ENCODE results near the gene NADK2.
A peak's percentile ranks its signal among the peaks of the same experiment; 100 is the strongest.
"Not testable (repeated sequence)": the region's sequence is repeated elsewhere in the genome, so short reads cannot be mapped to it uniquely, and the experiment has no call there.

NADK2 gene

GRCh38 chr5:36241631-36242533 lies at the start of gene NADK2:
Gene NADK2 (minus strand): TSS chr5:36241925. CDS start chr5:36241798, 127 bp downstream.
- DNase-seq (ENCODE audit: low read depth): peak; percentile 96

GRCh38 chr5:36285837-36286615 lies 44.3 kb upstream of the NADK2 start:
- no peak for DNase-seq (ENCODE audit: low read depth)

GRCh38 chr5:36283775-36284174 lies 42.0 kb upstream of the NADK2 start:
- DNase-seq (ENCODE audit: low read depth): not testable (repeated sequence)

- no peak for DNase-seq (ENCODE audit: low read depth)
Observed at GRCh38 chr5:36281626-36282025, 39.9 kb upstream of the NADK2 start.

GRCh38 chr5:36279054-36279698 lies 37.5 kb upstream of the NADK2 start:
- no peak for DNase-seq (ENCODE audit: low read depth)

- no peak for DNase-seq (ENCODE audit: low read depth)
Observed at GRCh38 chr5:36277521-36278176, 35.9 kb upstream of the NADK2 start.

- DNase-seq (ENCODE audit: low read depth): no peak
Observed at GRCh38 chr5:36276864-36277263, 35.1 kb upstream of the NADK2 start.

GRCh38 chr5:36273809-36274526 lies 32.2 kb upstream of the NADK2 start:
- no peak for DNase-seq (ENCODE audit: low read depth)

- DNase-seq (ENCODE audit: low read depth): no peak
Observed at GRCh38 chr5:36272136-36272690, 30.5 kb upstream of the NADK2 start.

- DNase-seq (ENCODE audit: low read depth): no peak
Observed at GRCh38 chr5:36270876-36271575, 29.3 kb upstream of the NADK2 start.

- DNase-seq (ENCODE audit: low read depth): no peak
Observed at GRCh38 chr5:36270175-36270574, 28.4 kb upstream of the NADK2 start.

GRCh38 chr5:36269478-36269877 lies 27.8 kb upstream of the NADK2 start:
- no peak for DNase-seq (ENCODE audit: low read depth)

- no peak for DNase-seq (ENCODE audit: low read depth)
Observed at GRCh38 chr5:36267905-36268304, 26.2 kb upstream of the NADK2 start.

- no peak for DNase-seq (ENCODE audit: low read depth)
Observed at GRCh38 chr5:36264202-36264760, 22.6 kb upstream of the NADK2 start.

GRCh38 chr5:36261186-36261585 lies 19.5 kb upstream of the NADK2 start:
- no peak for DNase-seq (ENCODE audit: low read depth)

GRCh38 chr5:36253575-36253974 lies 11.8 kb upstream of the NADK2 start:
- no peak for DNase-seq (ENCODE audit: low read depth)

- peak; percentile 49 for DNase-seq (ENCODE audit: low read depth)
Observed at GRCh38 chr5:36252722-36253365, 11.1 kb upstream of the NADK2 start.

GRCh38 chr5:36251218-36251617 lies 9.5 kb upstream of the NADK2 start:
- DNase-seq (ENCODE audit: low read depth): no peak

GRCh38 chr5:36250427-36250826 lies 8.7 kb upstream of the NADK2 start:
- DNase-seq (ENCODE audit: low read depth): no peak
